Measurements from ENCODE around the gene SCEL. TPM values are rescaled to one million over a fixed set of nuclear protein-coding genes. Genes with fewer than 3 reads are reported as not detected.
"Not testable (repeated sequence)": the region's sequence is repeated elsewhere in the genome, so short reads cannot be mapped to it uniquely, and the experiment has no call there.

SCEL gene
- total RNA-seq, 1 donor from 2014 or later, result 60.8 TPM

DNA sequence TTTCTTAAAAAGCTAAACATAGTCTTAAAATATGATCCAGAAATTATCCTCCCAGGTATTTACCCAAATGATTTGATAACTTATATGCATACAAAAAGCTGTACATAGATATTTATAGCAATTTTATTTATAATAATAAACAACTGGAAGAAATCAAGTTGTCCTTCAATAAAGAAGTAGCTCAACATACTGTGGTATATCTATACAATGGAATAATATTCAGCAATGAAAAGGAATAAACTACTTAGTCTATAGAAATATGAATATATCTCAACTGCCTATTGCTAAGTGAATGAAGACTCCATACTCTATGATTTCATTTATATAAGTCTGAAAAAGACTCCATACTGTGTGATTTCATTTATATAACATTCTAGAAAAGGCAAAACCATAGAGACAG is 114.9 kb downstream of the SCEL start:
- Histone ChIP-seq H3K4me3 (ENCODE audit: low read depth, low read length) (no peak overlapping the region), H3K36me3 (ENCODE audit: control insufficient read depth, insufficient read depth, low read length) (no peaks in the 10 kb centered on the region), H3K27me3 (ENCODE audit: control insufficient read depth, insufficient read depth, low read length) (no peaks in the 10 kb centered on the region)
- TF ChIP-seq, protein P1, sequence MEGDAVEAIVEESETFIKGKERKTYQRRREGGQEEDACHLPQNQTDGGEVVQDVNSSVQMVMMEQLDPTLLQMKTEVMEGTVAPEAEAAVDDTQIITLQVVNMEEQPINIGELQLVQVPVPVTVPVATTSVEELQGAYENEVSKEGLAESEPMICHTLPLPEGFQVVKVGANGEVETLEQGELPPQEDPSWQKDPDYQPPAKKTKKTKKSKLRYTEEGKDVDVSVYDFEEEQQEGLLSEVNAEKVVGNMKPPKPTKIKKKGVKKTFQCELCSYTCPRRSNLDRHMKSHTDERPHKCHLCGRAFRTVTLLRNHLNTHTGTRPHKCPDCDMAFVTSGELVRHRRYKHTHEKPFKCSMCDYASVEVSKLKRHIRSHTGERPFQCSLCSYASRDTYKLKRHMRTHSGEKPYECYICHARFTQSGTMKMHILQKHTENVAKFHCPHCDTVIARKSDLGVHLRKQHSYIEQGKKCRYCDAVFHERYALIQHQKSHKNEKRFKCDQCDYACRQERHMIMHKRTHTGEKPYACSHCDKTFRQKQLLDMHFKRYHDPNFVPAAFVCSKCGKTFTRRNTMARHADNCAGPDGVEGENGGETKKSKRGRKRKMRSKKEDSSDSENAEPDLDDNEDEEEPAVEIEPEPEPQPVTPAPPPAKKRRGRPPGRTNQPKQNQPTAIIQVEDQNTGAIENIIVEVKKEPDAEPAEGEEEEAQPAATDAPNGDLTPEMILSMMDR (IDR thresholded peaks at IDR 0.05; ENCODE audit: insufficient read depth, low read length, severe bottlenecking), result no peak
- FAIRE-seq, result no peak
- no peak for DNase-seq (ENCODE audit: low read depth)

DNA sequence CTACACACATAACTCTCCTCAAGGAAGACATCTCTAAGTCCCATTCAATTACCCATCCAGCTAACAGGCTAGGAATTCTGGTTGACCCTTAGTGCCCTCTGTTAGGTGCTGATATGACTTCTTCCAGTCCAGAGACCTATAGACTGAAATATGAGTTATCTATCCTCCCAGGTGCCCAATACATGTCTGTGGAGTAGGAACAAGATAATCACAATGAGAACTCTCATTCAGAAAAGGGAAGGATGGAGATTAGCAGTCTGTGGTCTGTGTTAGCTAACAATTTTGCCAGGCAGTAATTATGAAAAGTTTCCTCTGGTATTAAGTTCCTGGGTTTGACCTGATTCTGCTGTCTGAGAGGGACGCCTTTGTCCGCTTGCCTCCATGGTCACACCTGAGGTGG is 117.8 kb downstream of the SCEL start:
- DNase-seq (ENCODE audit: low read depth) (no peak), FAIRE-seq (no peak)
- H3K4me3 ChIP-seq (ENCODE audit: low read depth, low read length), result no peak overlapping the region
- H3K36me3 ChIP-seq (ENCODE audit: control insufficient read depth, insufficient read depth, low read length), result no peaks in the 10 kb centered on the region
- no peaks in the 10 kb centered on the region for H3K27me3 ChIP-seq (ENCODE audit: control insufficient read depth, insufficient read depth, low read length)
- TF ChIP-seq, protein P1 (IDR thresholded peaks at IDR 0.05; ENCODE audit: insufficient read depth, low read length, severe bottlenecking), result no peak

DNA sequence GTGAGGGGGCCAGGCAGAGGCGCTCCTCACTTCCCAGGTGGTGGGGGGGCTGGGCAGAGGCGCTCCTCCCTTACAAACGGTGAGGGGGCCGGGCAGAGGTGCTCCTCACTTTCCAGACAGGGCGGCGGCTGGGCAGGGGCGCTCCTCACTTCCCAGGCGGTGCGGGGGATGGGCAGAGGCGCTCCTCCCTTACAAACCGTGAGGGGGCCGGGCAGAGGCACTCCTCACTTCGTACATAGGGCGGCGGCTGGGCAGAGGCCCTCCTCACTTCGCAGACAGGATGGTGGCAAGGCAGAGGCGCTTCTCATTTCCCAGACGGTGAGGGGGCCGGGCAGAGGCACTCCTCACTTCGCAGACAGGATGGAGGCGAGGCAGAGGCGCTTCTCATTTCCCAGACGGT is 124.5 kb downstream of the SCEL start:
- H3K36me3 ChIP-seq (ENCODE audit: control insufficient read depth, insufficient read depth, low read length); DNase-seq (ENCODE audit: low read depth); H3K27me3 ChIP-seq (ENCODE audit: control insufficient read depth, insufficient read depth, low read length); FAIRE-seq; H3K4me3 ChIP-seq (ENCODE audit: low read depth, low read length): not testable (repeated sequence)

DNA sequence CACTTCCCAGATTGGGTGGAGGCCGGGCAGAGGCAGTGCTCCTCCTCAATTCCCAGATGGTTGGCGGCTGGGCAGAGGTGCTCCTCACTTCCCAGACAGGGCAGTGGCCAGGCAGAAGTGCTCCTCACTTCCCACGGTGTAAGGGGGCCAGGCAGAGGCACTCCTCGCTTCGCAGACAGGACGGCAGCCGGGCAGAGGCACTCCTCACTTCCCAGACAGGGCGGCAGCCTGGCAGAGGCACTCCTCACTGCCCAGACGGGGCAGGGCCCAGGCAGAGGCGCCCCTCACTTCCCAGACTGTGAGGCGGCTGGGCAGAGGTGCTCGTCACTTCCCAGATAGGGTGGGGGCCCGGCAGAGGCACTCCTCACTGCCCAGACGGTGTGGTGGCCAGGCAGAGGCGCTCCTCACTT is 125.3 kb downstream of the SCEL start:
- H3K4me3 ChIP-seq (ENCODE audit: low read depth, low read length), result no peak overlapping the region
- no peaks in the 10 kb centered on the region for H3K36me3 ChIP-seq (ENCODE audit: control insufficient read depth, insufficient read depth, low read length)
- DNase-seq (ENCODE audit: low read depth) (no peak), FAIRE-seq (no peak)
- TF ChIP-seq, protein P1 (IDR thresholded peaks at IDR 0.05; ENCODE audit: insufficient read depth, low read length, severe bottlenecking), result no peak
- H3K27me3 ChIP-seq (ENCODE audit: control insufficient read depth, insufficient read depth, low read length), result no peaks in the 10 kb centered on the region

DNA sequence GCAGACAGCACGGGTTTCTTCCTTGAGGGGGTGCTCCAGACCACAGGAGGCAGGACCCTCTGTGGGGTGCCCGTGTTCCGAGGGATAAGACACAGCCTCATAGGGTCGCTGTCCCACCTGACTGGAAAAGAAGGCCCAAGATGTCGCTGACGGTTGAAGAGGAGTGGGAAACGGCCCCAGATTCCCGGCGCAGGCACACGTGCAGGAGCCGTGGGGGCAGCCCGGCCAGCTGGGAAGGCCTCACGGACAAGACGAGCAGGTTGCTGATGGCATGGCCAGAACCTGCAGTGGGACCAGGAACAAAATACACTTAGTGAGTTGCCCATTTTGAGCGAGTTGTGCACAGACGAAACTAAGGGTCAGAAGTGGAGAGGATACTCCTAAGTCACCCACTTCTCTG is 126.8 kb downstream of the SCEL start:
- not testable (repeated sequence) for H3K36me3 ChIP-seq (ENCODE audit: control insufficient read depth, insufficient read depth, low read length); DNase-seq (ENCODE audit: low read depth); H3K4me3 ChIP-seq (ENCODE audit: low read depth, low read length); FAIRE-seq; H3K27me3 ChIP-seq (ENCODE audit: control insufficient read depth, insufficient read depth, low read length)

DNA sequence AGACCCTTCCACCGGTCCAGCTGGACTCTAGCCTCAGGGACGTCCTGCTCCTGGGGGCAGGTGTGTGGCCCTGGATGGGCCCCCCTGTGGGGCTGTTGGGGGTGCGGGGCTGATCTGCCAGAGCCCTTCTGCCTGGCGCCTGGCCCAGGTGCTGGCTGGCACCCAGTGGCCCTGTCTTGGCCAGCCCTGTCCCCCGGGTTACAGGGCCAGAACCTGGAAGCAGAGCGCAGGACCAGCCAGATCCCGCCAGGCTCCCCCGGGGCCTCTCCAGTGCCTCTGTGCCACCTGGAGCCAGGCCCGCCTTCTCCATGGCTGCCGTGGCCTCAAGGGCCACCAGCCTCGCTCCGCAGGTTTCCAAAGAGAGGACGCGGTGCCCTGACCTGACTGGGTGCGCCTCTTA is 127.3 kb downstream of the SCEL start:
- not testable (repeated sequence) for H3K27me3 ChIP-seq (ENCODE audit: control insufficient read depth, insufficient read depth, low read length); H3K36me3 ChIP-seq (ENCODE audit: control insufficient read depth, insufficient read depth, low read length); FAIRE-seq; DNase-seq (ENCODE audit: low read depth); H3K4me3 ChIP-seq (ENCODE audit: low read depth, low read length)

DNA sequence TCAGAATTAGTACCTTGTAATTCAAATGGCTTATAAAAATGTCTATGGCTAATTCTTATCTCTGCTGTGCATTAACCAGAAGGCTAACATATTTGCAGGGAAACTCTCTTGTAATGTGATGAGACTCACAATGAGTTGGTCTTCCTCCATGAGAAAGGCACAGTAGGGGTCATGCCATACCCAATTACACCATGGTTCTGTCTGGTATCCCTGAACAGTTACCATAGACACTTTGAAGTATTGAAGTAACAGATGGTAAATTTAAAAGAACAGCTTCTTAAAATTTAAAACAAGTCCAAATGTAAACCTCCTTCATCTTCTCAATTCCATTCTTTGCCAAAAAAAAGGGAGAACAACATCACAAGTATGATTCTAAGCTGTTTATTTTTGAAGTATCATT is 139.3 kb downstream of the SCEL start:
- FAIRE-seq (no peak), DNase-seq (ENCODE audit: low read depth) (no peak)
- TF ChIP-seq, protein P1 (IDR thresholded peaks at IDR 0.05; ENCODE audit: insufficient read depth, low read length, severe bottlenecking), result no peak
- H3K27me3 ChIP-seq (ENCODE audit: control insufficient read depth, insufficient read depth, low read length), result no peaks in the 10 kb centered on the region
- H3K4me3 ChIP-seq (ENCODE audit: low read depth, low read length), result no peak overlapping the region
- H3K36me3 ChIP-seq (ENCODE audit: control insufficient read depth, insufficient read depth, low read length), result no peaks in the 10 kb centered on the region
